Muscle of arm (tissue), 12 donors: Measurements from ENCODE around the gene EFHB. TPM values are rescaled to one million over a fixed set of nuclear protein-coding genes. Genes with fewer than 3 reads are reported as not detected.

Experiments used
- polyA plus RNA-seq, 12 donors: library from polyadenylated mRNA; unstranded; fragments of 120-200 nt; gene quantifications; one replicate each; pipeline ENCODE4 v1.2.1, GENCODE V29; 2013; ENCODE audit not compliant: insufficient read length in 12 of 12

Gene EFHB
- polyA plus RNA-seq, 12 donors, result 0.19 to 2.2 (median 1.1) TPM; not detected in 2

Other genes with a start within 250 kb of the EFHB start
- 10 to 100 TPM in 11 of 12 donors, not detected in 1; 35.7 to 71.9 (median 47.4) TPM for gene RAB5A, start 12.9 kb upstream of the EFHB start, polyA plus RNA-seq
- under 1 TPM in 10 of 12 donors, not detected in 2; 0.08 to 0.88 (median 0.38) TPM for gene PP2D1, start 78.0 kb upstream of the EFHB start, polyA plus RNA-seq
- 10 to 100 TPM in 11 of 12 donors, not detected in 1; 15.4 to 31.3 (median 25.7) TPM for gene KAT2B, start 106.2 kb upstream of the EFHB start, polyA plus RNA-seq